A673 (cell line): ENCODE results near the gene ATOSA. TPM values are rescaled to one million over a fixed set of nuclear protein-coding genes. Genes with fewer than 3 reads are reported as not detected.

Source experiments
- BruUV-seq: library from RNA; stranded (reverse); fragments of 400-500 nt; replicated peaks from 2 replicates; lab custom pipeline; 2021; lab: Mats Ljungman, UMichigan
- CTCF ChIA-PET: fragments of 300-600 bp; sonication (Branson Sonifier 250); formaldehyde crosslinking; loops from one replicate; lab custom pipeline; 2022; ENCODE audit warnings: antibody characterized with exemption; lab: Charles Lee
- POLR2A ChIA-PET: fragments of 300-600 bp; sonication (Branson Sonifier 250); formaldehyde crosslinking; loops from one replicate; lab custom pipeline; 2022; ENCODE audit warnings: antibody characterized with exemption; ENCODE audit not compliant: low non-redundant PET; lab: Charles Lee
- DNase-seq: peaks from one replicate; pipeline ENCODE4 v3.0.0-alpha.2; 2015; ENCODE audit warnings: low spot score
- H3K27ac ChIP-seq: fragments of 200-600 bp; sonication (generic); 2 replicates; pipeline ENCODE4 v1.5.1; 2016; ENCODE audit warnings: mixed run types, low read depth, mild to moderate bottlenecking, mixed read lengths, antibody characterized with exemption, low read length; ENCODE audit not compliant: poor library complexity, severe bottlenecking
- H3K27me3 ChIP-seq: fragments of 200-600 bp; sonication (generic); replicated peaks from 2 replicates; pipeline ENCODE4 v1.6.1; 2017; ENCODE audit warnings: mixed run types, low read depth, mild to moderate bottlenecking, mixed read lengths, antibody characterized with exemption, low read length; ENCODE audit not compliant: insufficient read depth, poor library complexity
- H3K36me3 ChIP-seq: fragments of 200-600 bp; sonication (generic); 2 replicates; pipeline ENCODE4 v1.6.1; 2016; ENCODE audit warnings: mixed run types, mild to moderate bottlenecking, mixed read lengths, antibody characterized with exemption, low read length; ENCODE audit not compliant: insufficient read depth, poor library complexity, severe bottlenecking
- H3K4me1 ChIP-seq: fragments of 200-600 bp; sonication (generic); 2 replicates; pipeline ENCODE4 v1.6.1; 2017; ENCODE audit warnings: mixed run types, mild to moderate bottlenecking, mixed read lengths, antibody characterized with exemption, low read length; ENCODE audit not compliant: insufficient read depth, poor library complexity, severe bottlenecking
- H3K4me3 ChIP-seq: fragments of 200-600 bp; sonication (generic); 2 replicates; pipeline ENCODE4 v1.5.1; 2016; ENCODE audit warnings: low read depth, mixed run types, mild to moderate bottlenecking, mixed read lengths, low read length; ENCODE audit not compliant: poor library complexity, severe bottlenecking
- H3K9me3 ChIP-seq: fragments of 200-600 bp; sonication (generic); 2 replicates; pipeline ENCODE4 v1.6.1; 2016; ENCODE audit warnings: mixed run types, low read depth, mild to moderate bottlenecking, mixed read lengths, antibody characterized with exemption, low read length; ENCODE audit not compliant: poor library complexity, severe bottlenecking
- EZH2 ChIP-seq: fragments of 200-600 bp; sonication (generic); IDR thresholded peaks from 2 replicates; pipeline ENCODE4 v1.6.1; 2017; ENCODE audit warnings: borderline replicate concordance, low read depth, mild to moderate bottlenecking, mixed read lengths, antibody characterized with exemption, low read length; ENCODE audit not compliant: poor library complexity, severe bottlenecking
- intact Hi-C: fragments of 100-400 bp; cut with micrococcal nuclease; formaldehyde crosslinking; loops from one replicate; pipeline ENCODE4 v1.10.0; 2022; ENCODE audit not compliant: unreplicated experiment
- total RNA-seq: library from RNA; stranded (reverse); gene quantifications from 2 replicates; pipeline ENCODE4 v1.2.3, GENCODE V29; 2021
- TF ChIP-seq, protein P1 (sequence below): fragments of 300-800, 200-600 bp; sonication (generic); conservative IDR thresholded peaks from 2 replicates; pipeline ENCODE4 v1.5.1; 2017; ENCODE audit warnings: low read depth, mild to moderate bottlenecking, antibody characterized with exemption, low read length, moderate library complexity, mixed read lengths

ATOSA gene
- total RNA-seq, 1 experiment from 2014 or later = 5.3 TPM

DNA sequence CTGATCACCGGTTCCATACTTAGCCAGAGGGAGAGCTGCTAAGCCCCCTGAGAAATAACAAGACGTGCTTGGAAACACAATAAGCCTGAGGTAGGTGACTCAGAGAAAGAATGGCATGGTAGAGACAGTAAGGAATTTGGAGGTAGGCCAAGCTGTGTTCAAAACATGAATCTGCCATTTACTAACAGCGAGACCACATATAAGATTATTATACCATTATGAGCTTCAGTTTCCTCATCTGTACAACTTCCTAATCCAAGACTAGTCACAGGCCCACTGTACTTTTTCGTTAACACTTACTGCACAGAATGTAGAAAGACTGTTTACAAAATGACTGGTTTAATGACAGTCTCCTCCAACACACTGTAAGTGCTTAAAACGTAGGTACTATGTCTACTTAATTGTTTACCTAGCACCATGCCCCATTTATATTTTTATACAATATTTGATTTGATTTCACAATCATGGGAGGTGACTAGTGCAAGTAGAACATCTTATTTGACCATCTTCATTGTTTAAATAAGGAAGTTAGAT is 25.7 kb downstream of the ATOSA start:
- TF ChIP-seq, protein P1, sequence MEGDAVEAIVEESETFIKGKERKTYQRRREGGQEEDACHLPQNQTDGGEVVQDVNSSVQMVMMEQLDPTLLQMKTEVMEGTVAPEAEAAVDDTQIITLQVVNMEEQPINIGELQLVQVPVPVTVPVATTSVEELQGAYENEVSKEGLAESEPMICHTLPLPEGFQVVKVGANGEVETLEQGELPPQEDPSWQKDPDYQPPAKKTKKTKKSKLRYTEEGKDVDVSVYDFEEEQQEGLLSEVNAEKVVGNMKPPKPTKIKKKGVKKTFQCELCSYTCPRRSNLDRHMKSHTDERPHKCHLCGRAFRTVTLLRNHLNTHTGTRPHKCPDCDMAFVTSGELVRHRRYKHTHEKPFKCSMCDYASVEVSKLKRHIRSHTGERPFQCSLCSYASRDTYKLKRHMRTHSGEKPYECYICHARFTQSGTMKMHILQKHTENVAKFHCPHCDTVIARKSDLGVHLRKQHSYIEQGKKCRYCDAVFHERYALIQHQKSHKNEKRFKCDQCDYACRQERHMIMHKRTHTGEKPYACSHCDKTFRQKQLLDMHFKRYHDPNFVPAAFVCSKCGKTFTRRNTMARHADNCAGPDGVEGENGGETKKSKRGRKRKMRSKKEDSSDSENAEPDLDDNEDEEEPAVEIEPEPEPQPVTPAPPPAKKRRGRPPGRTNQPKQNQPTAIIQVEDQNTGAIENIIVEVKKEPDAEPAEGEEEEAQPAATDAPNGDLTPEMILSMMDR = no peak
- ChIA-PET CTCF (no interaction called here), POLR2A (no interaction called here)
- Histone ChIP-seq H3K27ac (peak overlapping the region; percentile 1), H3K4me1 (peaks cover 22% of the 10 kb centered on the region), H3K4me3 (no peak overlapping the region), H3K27me3 (no peaks in the 10 kb centered on the region), H3K9me3 (no peaks in the 10 kb centered on the region), H3K36me3 (no peaks in the 10 kb centered on the region)
- intact Hi-C loops = loop anchor here (1.0 kb wide), 1 partner anchor 21 kb away; no protein-coding TSS in a partner anchor
- BruUV-seq = no TSS peak
- peak; percentile 64 for DNase-seq

DNA sequence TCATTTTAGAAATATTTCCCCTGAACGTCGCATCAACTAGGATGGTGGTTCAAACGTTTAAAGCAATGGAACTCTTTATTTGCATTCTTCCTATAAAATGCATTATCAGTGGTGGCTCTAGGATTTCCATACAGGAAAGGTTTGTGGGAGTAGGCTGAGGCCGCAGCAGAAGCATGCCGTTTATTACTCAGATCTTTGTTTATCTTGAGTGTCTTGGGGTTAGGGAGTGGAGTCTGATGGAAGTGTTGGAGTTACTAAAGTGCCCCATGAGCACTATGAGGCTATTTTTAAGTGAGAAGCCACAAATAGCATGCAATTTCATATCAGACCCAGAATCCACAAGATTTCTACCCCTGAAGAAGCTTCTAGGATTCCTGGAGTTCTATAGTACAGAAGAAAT is 26.2 kb downstream of the ATOSA start:
- ChIA-PET POLR2A (no interaction called here), CTCF (no interaction called here)
- peaks cover 22% of the 10 kb centered on the region for H3K4me1 ChIP-seq
- H3K4me3 ChIP-seq = no peak overlapping the region
- peak overlapping the region; percentile 1 for H3K27ac ChIP-seq
- no TSS peak for BruUV-seq
- DNase-seq = no peak
- TF ChIP-seq EZH2 = no peak
- TF ChIP-seq, protein P1 = no peak
- no peaks in the 10 kb centered on the region for H3K36me3 ChIP-seq
- intact Hi-C loops = loop anchor here (1.0 kb wide), 1 partner anchor 21 kb away; no protein-coding TSS in a partner anchor
- H3K27me3 ChIP-seq = no peaks in the 10 kb centered on the region
- H3K9me3 ChIP-seq = no peaks in the 10 kb centered on the region

DNA sequence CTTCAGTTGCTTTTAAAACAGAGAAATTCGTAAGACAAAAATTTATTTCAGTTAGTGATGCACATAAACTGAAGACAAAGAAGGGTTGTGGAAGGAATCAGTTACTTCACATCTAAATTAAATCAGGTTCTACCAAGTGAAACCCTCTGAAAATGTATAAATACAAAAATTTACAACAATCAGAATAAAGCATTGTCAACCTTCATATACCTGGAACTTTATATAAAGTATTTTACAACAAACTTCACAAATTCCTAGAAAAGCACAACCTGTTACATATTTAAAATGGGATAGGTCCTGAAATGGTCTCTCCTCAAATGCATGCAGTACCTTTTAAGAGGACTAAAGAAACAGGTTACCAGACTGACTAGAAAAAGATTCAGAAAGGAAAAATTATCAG is 26.9 kb downstream of the ATOSA start:
- Histone ChIP-seq H3K9me3 (no peaks in the 10 kb centered on the region), H3K4me3 (peak overlapping the region; percentile 35), H3K4me1 (peaks cover 22% of the 10 kb centered on the region), H3K36me3 (no peaks in the 10 kb centered on the region), H3K27me3 (no peaks in the 10 kb centered on the region), H3K27ac (peak overlapping the region; percentile 1)
- no peak for TF ChIP-seq EZH2
- TF ChIP-seq, protein P1 = no peak
- POLR2A ChIA-PET = no interaction called here
- CTCF ChIA-PET = no interaction called here
- no TSS peak for BruUV-seq
- intact Hi-C loops = no loop called here
- no peak for DNase-seq
